K562 (cell line): ENCODE results near the gene ATP8B4. TPM values are rescaled to one million over a fixed set of nuclear protein-coding genes. Genes with fewer than 3 reads are reported as not detected.

Experiments
- ATAC-seq: fragments of 200-7000 bp; cut with Tn5 transposase; 3 replicates; pipeline ENCODE4 v1.9.1; 2020; ENCODE audit warnings: moderate library complexity
- BruUV-seq: library from RNA; stranded (reverse); fragments of 400-500 nt; replicated peaks from 2 replicates; lab custom pipeline; 2021; lab: Mats Ljungman, UMichigan
- CTCF ChIA-PET: fragments of 300-600 bp; formaldehyde crosslinking; extraction: SDS; loops from one replicate; lab custom pipeline; 2021; ENCODE audit warnings: low intra/inter-chr PET ratio; lab: Yijun Ruan, JAX
- POLR2A ChIA-PET: fragments of 300-600, 350-650 bp; sonication (Branson Sonifier 250); formaldehyde crosslinking; extraction: SDS; loops from one replicate; lab custom pipeline; 2021; ENCODE audit warnings: antibody characterized with exemption, inconsistent platforms; lab: Yijun Ruan, JAX
- DNase-seq, 4 experiments: peaks; one replicate each; pipeline versions ENCODE4 v3.0.0 to v3.0.0-alpha.2; 2011 to 2018; ENCODE audit warnings: low spot score in 3 of 4, mixed read lengths in 3 of 4; ENCODE audit errors: extremely low read depth in 1 of 4
- FAIRE-seq: peaks from 2 replicates; lab custom pipeline; 2011; peaks lifted over from hg19 to GRCh38; lab: Jason Lieb, UNC
- H2AFZ ChIP-seq: 2 replicates; pipeline ENCODE4 v1.6.0; 2011; ENCODE audit warnings: low read depth, low read length, control low read depth, inconsistent platforms
- H3K27ac ChIP-seq: fragments of 200-600 bp; 3 replicates; pipeline ENCODE4 v1.8.0; 2011; ENCODE audit warnings: low read depth, mild to moderate bottlenecking, control low read depth, inconsistent platforms, low read length, moderate library complexity, mixed read lengths; ENCODE audit errors: extremely low read depth
- H3K27me3 ChIP-seq, 2 experiments: fragments of 300-600 bp in 1 of 2; 2 replicates in 1 of 2; 3 replicates in 1 of 2; pipeline versions ENCODE4 v1.6.0 to v1.8.0; 2011; ENCODE audit warnings: inconsistent platforms in 2 of 2, low read length in 2 of 2, mild to moderate bottlenecking in 1 of 2, mixed read lengths in 1 of 2, moderate library complexity in 1 of 2; ENCODE audit not compliant: control insufficient read depth in 2 of 2, insufficient read depth in 2 of 2
- H3K36me3 ChIP-seq: fragments of 300-600 bp; 3 replicates; pipeline ENCODE4 v1.8.0; 2011; ENCODE audit warnings: mild to moderate bottlenecking, low read length, inconsistent platforms; ENCODE audit not compliant: control insufficient read depth, insufficient read depth
- H3K4me1 ChIP-seq, 2 experiments: fragments of 200-600 bp in 1 of 2; replicated peaks in 1 of 2; 2 replicates in 1 of 2; 3 replicates in 1 of 2; pipeline versions ENCODE4 v1.5.1 to v1.8.0; 2011; ENCODE audit warnings: inconsistent platforms in 2 of 2, low read length in 2 of 2, mild to moderate bottlenecking in 1 of 2, mixed read lengths in 1 of 2, moderate library complexity in 1 of 2; ENCODE audit not compliant: control insufficient read depth in 2 of 2, insufficient read depth in 2 of 2
- H3K4me2 ChIP-seq: 2 replicates; pipeline ENCODE4 v1.6.1; 2011; ENCODE audit warnings: low read length, control low read depth, inconsistent platforms, mixed read lengths; ENCODE audit not compliant: insufficient read depth
- H3K4me3 ChIP-seq: fragments of 200-600 bp; sonication (generic), shearing (Covaris generic); 2 replicates; pipeline ENCODE4 v1.5.1; 2016; ENCODE audit warnings: control low read depth, inconsistent platforms
- H3K79me2 ChIP-seq: fragments of 200-600 bp; 3 replicates; pipeline ENCODE4 v1.8.0; 2011; ENCODE audit warnings: low read length, inconsistent platforms; ENCODE audit not compliant: control insufficient read depth, insufficient read depth
- H3K9ac ChIP-seq, 2 experiments: 2 replicates each; pipeline versions ENCODE4 v1.6.0 to v1.6.1; 2011; ENCODE audit warnings: low read depth in 2 of 2, low read length in 2 of 2, control low read depth in 1 of 2, inconsistent platforms in 1 of 2, mild to moderate bottlenecking in 1 of 2, mixed read lengths in 1 of 2; ENCODE audit not compliant: insufficient read depth in 1 of 2
- H3K9me1 ChIP-seq: one replicate; pipeline ENCODE4 v1.6.0; 2011; ENCODE audit warnings: inconsistent platforms, mild to moderate bottlenecking, low read length, moderate library complexity; ENCODE audit not compliant: control insufficient read depth, insufficient read depth
- H3K9me3 ChIP-seq: replicated peaks from 2 replicates; pipeline ENCODE4 v1.5.1; 2011; ENCODE audit warnings: low read depth, low read length, inconsistent platforms; ENCODE audit not compliant: control insufficient read depth, insufficient read depth
- H4K20me1 ChIP-seq: replicated peaks from 2 replicates; pipeline ENCODE4 v1.6.1; 2011; ENCODE audit warnings: low read length, inconsistent platforms, mixed read lengths; ENCODE audit not compliant: control insufficient read depth, insufficient read depth
- BACH1 ChIP-seq: fragments of 200-800 bp; sonication (Bioruptor generic); IDR thresholded peaks from 2 replicates; pipeline ENCODE4 v1.6.1; 2016; ENCODE audit warnings: missing genetic modification characterization, missing compliant biosample characterization
- FOXJ3 ChIP-seq: sonication (generic); formaldehyde crosslinking; IDR thresholded peaks from 2 replicates; pipeline ENCODE4 v1.4.0; 2020; ENCODE audit warnings: mild to moderate bottlenecking, missing genetic modification reagents
- HNRNPK ChIP-seq: fragments of 200-400 bp; formaldehyde crosslinking; IDR thresholded peaks from one replicate; pipeline ENCODE4 v1.6.1; 2018; ENCODE audit warnings: mild to moderate bottlenecking, low read depth, low read length; ENCODE audit not compliant: poor library complexity, severe bottlenecking
- LARP7 ChIP-seq: fragments of 450-650 bp; IDR thresholded peaks from 2 replicates; pipeline ENCODE4 v1.6.1; 2016
- NR2C1 ChIP-seq, 2 experiments: fragments of 450-650 bp; IDR thresholded peaks; 2 replicates each; pipeline ENCODE4 v1.6.1; 2017; ENCODE audit warnings: mild to moderate bottlenecking in 2 of 2, antibody characterized with exemption in 1 of 2, inconsistent platforms in 1 of 2, missing compliant biosample characterization in 1 of 2, missing genetic modification characterization in 1 of 2
- NR3C1 ChIP-seq: sonication (generic); formaldehyde crosslinking; IDR thresholded peaks from 2 replicates; pipeline ENCODE4 v1.8.1; 2022; ENCODE audit warnings: missing genetic modification reagents
- POLR2G ChIP-seq: fragments of 200-400 bp; formaldehyde crosslinking; IDR thresholded peaks from 2 replicates; pipeline ENCODE4 v1.6.1; 2017; ENCODE audit warnings: low read depth, mild to moderate bottlenecking, antibody characterized with exemption, low read length, moderate library complexity
- SMAD2 ChIP-seq: fragments of 150-350 bp; IDR thresholded peaks from 2 replicates; pipeline ENCODE4 v1.6.1; 2014; ENCODE audit warnings: low read depth, mild to moderate bottlenecking, low read length
- SOX6 ChIP-seq: fragments of 450-650 bp; IDR thresholded peaks from 2 replicates; pipeline ENCODE4 v1.6.1; 2014; ENCODE audit warnings: mild to moderate bottlenecking
- TFAM ChIP-seq: fragments of 250-450 bp; sonication (Bioruptor Pico); conservative IDR thresholded peaks from 2 replicates; pipeline ENCODE4 v1.5.0; 2021; ENCODE audit warnings: mild to moderate bottlenecking, moderate library complexity
- ZNF232 ChIP-seq: sonication (generic); formaldehyde crosslinking; IDR thresholded peaks from 2 replicates; pipeline ENCODE4 v1.8.0; 2022; ENCODE audit warnings: mild to moderate bottlenecking, missing genetic modification reagents
- WGBS: fragments of 100-300 bp; shearing (Covaris generic); methylation state at CpG from one replicate; pipeline ENCODE4 v1.1.6; 2016; ENCODE audit warnings: low coverage, mixed read lengths; ENCODE audit not compliant: insufficient coverage; ENCODE audit errors: missing lambda C conversion rate; 5-methylcytosine and 5-hydroxymethylcytosine counted together
- in situ Hi-C: fragments of 300-500 bp; cut with MboI; formaldehyde crosslinking; loops from 4 replicates; pipeline ENCODE4 v1.15.0; 2018; ENCODE audit warnings: inconsistent platforms, mixed read lengths
- intact Hi-C: fragments of 100-400 bp; cut with micrococcal nuclease; formaldehyde crosslinking; loops from 2 replicates; pipeline ENCODE4 v1.14.2; 2022
- polyA plus RNA-seq, 8 experiments: library from polyadenylated mRNA; depleted of rRNA in 4 of 8; stranded (reverse) in 5 of 8; unstranded in 3 of 8; fragments of >200 nt; fragmentation: Nextera tagmentation in 2 of 8; fragmentation: Illumina TruSeq in 1 of 8; extraction: Ambion mirVana in 2 of 8; extraction: Trizol in 1 of 8; gene quantifications; 2 replicates each; pipeline versions ENCODE4 v1.2.1 to v1.2.3, GENCODE V29; 2011 to 2014; ENCODE audit warnings: inconsistent platforms in 1 of 8, missing spikeins in 1 of 8
- total RNA-seq, 7 experiments: library from RNA; depleted of rRNA in 6 of 7; stranded (reverse); fragments of >200 nt in 6 of 7; fragmentation: Illumina TruSeq in 2 of 7; extraction: Trizol in 2 of 7; gene quantifications; 2 replicates each; pipeline versions ENCODE4 v1.2.1 to v1.2.3, GENCODE V29; 2011 to 2021; ENCODE audit warnings: low replicate concordance in 1 of 7
- TF ChIP-seq, protein P1 (sequence below): fragments of 450-650 bp; IDR thresholded peaks from one replicate; pipeline ENCODE4 v1.6.1; 2018; ENCODE audit warnings: mild to moderate bottlenecking, moderate library complexity; ENCODE audit not compliant: partially characterized antibody
- TF ChIP-seq, protein P2 (sequence below): fragments of 250-450 bp; sonication (Bioruptor Pico); IDR thresholded peaks from 2 replicates; pipeline ENCODE4 v1.8.0; 2021; ENCODE audit warnings: moderate library complexity, mild to moderate bottlenecking, inconsistent platforms
- TF ChIP-seq, protein P3 (sequence below): fragments of 250-450 bp; sonication (Bioruptor Pico); IDR thresholded peaks from 2 replicates; pipeline ENCODE4 v1.8.0; 2021; ENCODE audit warnings: mild to moderate bottlenecking, moderate library complexity
- TF ChIP-seq, protein P4 (sequence below): fragments of 450-650 bp; IDR thresholded peaks from 2 replicates; pipeline ENCODE4 v1.6.1; 2018; ENCODE audit not compliant: partially characterized antibody

The ATP8B4 gene
- total and polyA plus RNA-seq, 9 of the 15 experiments (the other 6 are each of a cell fraction or from before 2014, with no cell fraction given): 0.14 to 2.5 (median 0.44) TPM

DNA sequence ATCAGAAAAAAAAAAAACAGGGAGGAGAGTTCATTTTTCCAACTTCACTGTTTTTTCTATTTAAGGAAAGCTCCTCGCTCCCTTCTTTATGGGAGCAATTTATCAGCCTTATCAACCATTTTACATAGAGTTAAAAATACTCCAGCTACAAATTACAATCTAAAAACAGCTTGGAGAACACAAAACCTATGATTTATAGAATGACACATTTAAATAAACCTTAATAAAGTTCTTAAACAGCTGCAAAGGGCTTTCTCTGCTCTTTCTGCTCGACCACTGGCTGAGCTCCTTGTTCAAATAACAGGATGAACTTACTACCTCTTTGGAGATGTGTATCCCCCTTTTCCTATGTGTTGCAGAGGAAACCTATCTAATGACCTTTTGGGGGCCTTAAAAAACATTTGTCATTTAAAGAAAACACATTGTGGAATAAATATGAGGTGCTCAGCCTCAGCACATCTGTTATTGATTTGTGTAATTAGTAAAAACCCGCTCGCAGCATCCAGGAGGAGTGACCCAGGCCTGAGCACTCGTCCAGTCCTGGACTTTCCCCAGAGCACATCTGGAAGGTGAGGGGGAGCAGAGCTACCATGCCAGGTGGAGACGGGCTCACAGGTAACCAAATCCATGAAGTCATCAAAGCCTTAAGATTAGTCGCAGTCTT is 231.2 kb downstream of the ATP8B4 start:
- H3K4me1 ChIP-seq: no peaks in the 10 kb centered on the region
- H3K4me3 ChIP-seq: no peak overlapping the region
- FAIRE-seq (no peak), DNase-seq (no peak), ATAC-seq (no peak)
- no peaks in the 10 kb centered on the region for H3K36me3 ChIP-seq
- intact Hi-C loops: no loop called here
- in situ Hi-C loops: loop anchor here (25.0 kb wide), 1 partner anchor 425 kb away; no protein-coding TSS in a partner anchor
- H2AFZ ChIP-seq: no peak overlapping the region
- WGBS: 0% methylated on average over 7 of the region's 7 CpGs
- no peaks in the 10 kb centered on the region for H3K27me3 ChIP-seq
- no peak overlapping the region for H3K27ac ChIP-seq
- no TSS peak for BruUV-seq
- no peaks in the 10 kb centered on the region for H3K79me2 ChIP-seq
- H3K9me3 ChIP-seq: no peaks in the 10 kb centered on the region
- POLR2A ChIA-PET: interaction anchor here (0.6 kb wide), 1 partner anchor 8 kb away, joined by 4 read pairs; no protein-coding TSS in a partner anchor
- no peak for TF ChIP-seq BACH1 (tag)
- TF ChIP-seq, protein P1, sequence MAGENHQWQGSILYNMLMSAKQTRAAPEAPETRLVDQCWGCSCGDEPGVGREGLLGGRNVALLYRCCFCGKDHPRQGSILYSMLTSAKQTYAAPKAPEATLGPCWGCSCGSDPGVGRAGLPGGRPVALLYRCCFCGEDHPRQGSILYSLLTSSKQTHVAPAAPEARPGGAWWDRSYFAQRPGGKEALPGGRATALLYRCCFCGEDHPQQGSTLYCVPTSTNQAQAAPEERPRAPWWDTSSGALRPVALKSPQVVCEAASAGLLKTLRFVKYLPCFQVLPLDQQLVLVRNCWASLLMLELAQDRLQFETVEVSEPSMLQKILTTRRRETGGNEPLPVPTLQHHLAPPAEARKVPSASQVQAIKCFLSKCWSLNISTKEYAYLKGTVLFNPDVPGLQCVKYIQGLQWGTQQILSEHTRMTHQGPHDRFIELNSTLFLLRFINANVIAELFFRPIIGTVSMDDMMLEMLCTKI: no peak
- no peak for TF ChIP-seq SOX6
- TF ChIP-seq, protein P2, sequence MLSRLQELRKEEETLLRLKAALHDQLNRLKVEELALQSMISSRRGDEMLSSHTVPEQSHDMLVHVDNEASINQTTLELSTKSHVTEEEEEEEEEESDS (CRISPR knock-in tag): no peak
- TF ChIP-seq ZNF232 (CRISPR knock-in tag): no peak
- TF ChIP-seq POLR2G: no peak
- TF ChIP-seq SMAD2: no peak
- TF ChIP-seq, protein P3, sequence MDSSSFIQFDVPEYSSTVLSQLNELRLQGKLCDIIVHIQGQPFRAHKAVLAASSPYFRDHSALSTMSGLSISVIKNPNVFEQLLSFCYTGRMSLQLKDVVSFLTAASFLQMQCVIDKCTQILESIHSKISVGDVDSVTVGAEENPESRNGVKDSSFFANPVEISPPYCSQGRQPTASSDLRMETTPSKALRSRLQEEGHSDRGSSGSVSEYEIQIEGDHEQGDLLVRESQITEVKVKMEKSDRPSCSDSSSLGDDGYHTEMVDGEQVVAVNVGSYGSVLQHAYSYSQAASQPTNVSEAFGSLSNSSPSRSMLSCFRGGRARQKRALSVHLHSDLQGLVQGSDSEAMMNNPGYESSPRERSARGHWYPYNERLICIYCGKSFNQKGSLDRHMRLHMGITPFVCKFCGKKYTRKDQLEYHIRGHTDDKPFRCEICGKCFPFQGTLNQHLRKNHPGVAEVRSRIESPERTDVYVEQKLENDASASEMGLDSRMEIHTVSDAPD (CRISPR knock-in tag): no peak
- TF ChIP-seq FOXJ3 (CRISPR knock-in tag): no peak
- TF ChIP-seq NR2C1 (IDR thresholded peaks at IDR 0.05): no peak
- no peak for TF ChIP-seq NR2C1 (tag; IDR thresholded peaks at IDR 0.05)
- TF ChIP-seq TFAM (CRISPR knock-in tag): no peak
- no peak for TF ChIP-seq HNRNPK
- no peak for TF ChIP-seq LARP7
- TF ChIP-seq, protein P4, sequence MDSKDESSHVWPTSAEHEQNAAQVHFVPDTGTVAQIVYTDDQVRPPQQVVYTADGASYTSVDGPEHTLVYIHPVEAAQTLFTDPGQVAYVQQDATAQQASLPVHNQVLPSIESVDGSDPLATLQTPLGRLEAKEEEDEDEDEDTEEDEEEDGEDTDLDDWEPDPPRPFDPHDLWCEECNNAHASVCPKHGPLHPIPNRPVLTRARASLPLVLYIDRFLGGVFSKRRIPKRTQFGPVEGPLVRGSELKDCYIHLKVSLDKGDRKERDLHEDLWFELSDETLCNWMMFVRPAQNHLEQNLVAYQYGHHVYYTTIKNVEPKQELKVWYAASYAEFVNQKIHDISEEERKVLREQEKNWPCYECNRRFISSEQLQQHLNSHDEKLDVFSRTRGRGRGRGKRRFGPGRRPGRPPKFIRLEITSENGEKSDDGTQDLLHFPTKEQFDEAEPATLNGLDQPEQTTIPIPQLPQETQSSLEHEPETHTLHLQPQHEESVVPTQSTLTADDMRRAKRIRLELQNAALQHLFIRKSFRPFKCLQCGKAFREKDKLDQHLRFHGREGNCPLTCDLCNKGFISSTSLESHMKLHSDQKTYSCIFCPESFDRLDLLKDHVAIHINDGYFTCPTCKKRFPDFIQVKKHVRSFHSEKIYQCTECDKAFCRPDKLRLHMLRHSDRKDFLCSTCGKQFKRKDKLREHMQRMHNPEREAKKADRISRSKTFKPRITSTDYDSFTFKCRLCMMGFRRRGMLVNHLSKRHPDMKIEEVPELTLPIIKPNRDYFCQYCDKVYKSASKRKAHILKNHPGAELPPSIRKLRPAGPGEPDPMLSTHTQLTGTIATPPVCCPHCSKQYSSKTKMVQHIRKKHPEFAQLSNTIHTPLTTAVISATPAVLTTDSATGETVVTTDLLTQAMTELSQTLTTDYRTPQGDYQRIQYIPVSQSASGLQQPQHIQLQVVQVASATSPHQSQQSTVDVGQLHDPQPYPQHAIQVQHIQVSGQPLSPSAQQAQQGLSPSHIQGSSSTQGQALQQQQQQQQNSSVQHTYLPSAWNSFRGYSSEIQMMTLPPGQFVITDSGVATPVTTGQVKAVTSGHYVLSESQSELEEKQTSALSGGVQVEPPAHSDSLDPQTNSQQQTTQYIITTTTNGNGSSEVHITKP: no peak
- no peak for TF ChIP-seq NR3C1
- TF ChIP-seq, all 486 proteins: peak for 0
- Histone ChIP-seq H4K20me1 (no peaks in the 10 kb centered on the region), H3K9me1 (no peaks in the 10 kb centered on the region), H3K4me2 (no peak overlapping the region), H3K9ac (no peak overlapping the region)
- CTCF ChIA-PET: no interaction called here
